Activated T-cell treated with anti-CD3 and anti-CD28 coated beads, Interleukin-2, amount 50 U/mL, for 72 hours (primary cell): ENCODE results near the gene TRUB2. TPM values are rescaled to one million over a fixed set of nuclear protein-coding genes. Genes with fewer than 3 reads are reported as not detected.

ENCODE experiments used
- ATAC-seq, 2 donors: fragments of 150-1000 bp; cut with Tn5 transposase; replicated peaks in 1 of 2; 2 replicates each; pipeline ENCODE4 v1.10.0; 2021; ENCODE audit warnings: moderate library complexity in 2 of 2, mild to moderate bottlenecking in 1 of 2
- DNase-seq, 2 donors: peaks; one replicate each; pipeline ENCODE4 v3.0.0; 2021 to 2022; ENCODE audit warnings: mixed read lengths in 1 of 2
- H3K27ac Mint-ChIP-seq: one replicate; pipeline ENCODE4 v1.8.0; 2022; ENCODE audit warnings: mild to moderate bottlenecking, moderate library complexity, mixed read lengths
- H3K27me3 Mint-ChIP-seq: one replicate; pipeline ENCODE4 v1.8.0; 2022; ENCODE audit warnings: low read depth, mixed read lengths
- H3K36me3 Mint-ChIP-seq, 2 donors: one replicate each; pipeline ENCODE4 v1.8.0; 2022; ENCODE audit warnings: mixed read lengths in 2 of 2, mild to moderate bottlenecking in 1 of 2; ENCODE audit not compliant: insufficient read depth in 2 of 2
- H3K4me1 Mint-ChIP-seq: one replicate; pipeline ENCODE4 v1.8.0; 2022; ENCODE audit warnings: low read depth, mixed read lengths
- H3K4me3 Mint-ChIP-seq, 2 donors: one replicate each; pipeline ENCODE4 v1.8.0; 2022; ENCODE audit warnings: mild to moderate bottlenecking in 2 of 2, mixed read lengths in 2 of 2, moderate library complexity in 2 of 2
- H3K9me3 Mint-ChIP-seq, 2 donors: one replicate each; pipeline ENCODE4 v1.8.0; 2022; ENCODE audit warnings: mixed read lengths in 2 of 2
- total RNA-seq, 2 donors: library from RNA; stranded (reverse); gene quantifications; one replicate each; pipeline ENCODE4 v1.2.3, GENCODE V29; 2022

TRUB2 gene
- total RNA-seq, 2 donors from 2014 or later = 17.6 to 24.4 TPM

GRCh38 chr9:128262687-128263086 is 59.6 kb downstream of the TRUB2 start:
- DNase-seq (no peak), ATAC-seq (no peak)
- Mint-ChIP-seq H3K36me3 (peaks cover 0 to 3% of the 10 kb centered on the region in 2 donors), H3K27me3 (no peaks in the 10 kb centered on the region), H3K27ac (no peak overlapping the region), H3K9me3 (no peaks in the 10 kb centered on the region), H3K4me1 (no peaks in the 10 kb centered on the region), H3K4me3 (no peak overlapping the region)

GRCh38 chr9:128260340-128260739 is 61.9 kb downstream of the TRUB2 start:
- Mint-ChIP-seq H3K4me1 (no peaks in the 10 kb centered on the region), H3K36me3 (peaks cover 0 to 6% of the 10 kb centered on the region in 2 donors), H3K4me3 (no peak overlapping the region), H3K27me3 (no peaks in the 10 kb centered on the region), H3K9me3 (no peaks in the 10 kb centered on the region), H3K27ac (no peak overlapping the region)
- DNase-seq (no peak), ATAC-seq (no peak)

- no peaks in the 10 kb centered on the region for H3K9me3 Mint-ChIP-seq
- no peaks in the 10 kb centered on the region for H3K27me3 Mint-ChIP-seq
- peaks cover 0 to 6% of the 10 kb centered on the region in 2 donors for H3K36me3 Mint-ChIP-seq
- no peaks in the 10 kb centered on the region for H3K4me1 Mint-ChIP-seq
- H3K4me3 Mint-ChIP-seq = no peak overlapping the region
- ATAC-seq (no peak), DNase-seq (no peak)
- H3K27ac Mint-ChIP-seq = no peak overlapping the region
Measured at GRCh38 chr9:128259156-128259555, 63.1 kb downstream of the TRUB2 start.

GRCh38 chr9:128258326-128258725 is 63.9 kb downstream of the TRUB2 start:
- Mint-ChIP-seq H3K36me3 (peaks cover 0 to 6% of the 10 kb centered on the region in 2 donors), H3K27ac (no peak overlapping the region)
- DNase-seq = no peak

GRCh38 chr9:128257907-128258306 is 64.3 kb downstream of the TRUB2 start:
- H3K27me3 Mint-ChIP-seq = no peaks in the 10 kb centered on the region
- DNase-seq = no peak
- no peak overlapping the region for H3K27ac Mint-ChIP-seq
- no peaks in the 10 kb centered on the region for H3K4me1 Mint-ChIP-seq
- ATAC-seq = no peak
- no peak overlapping the region for H3K4me3 Mint-ChIP-seq
- no peaks in the 10 kb centered on the region for H3K9me3 Mint-ChIP-seq
- H3K36me3 Mint-ChIP-seq = peaks cover 0 to 6% of the 10 kb centered on the region in 2 donors

More at GRCh38 chr9:128258326-128258725, 63.9 kb downstream of the TRUB2 start:
- no peak overlapping the region for H3K4me3 Mint-ChIP-seq
- no peaks in the 10 kb centered on the region for H3K9me3 Mint-ChIP-seq
- H3K27me3 Mint-ChIP-seq = no peaks in the 10 kb centered on the region
- ATAC-seq = no peak
- H3K4me1 Mint-ChIP-seq = no peaks in the 10 kb centered on the region

GRCh38 chr9:128257086-128257825 is 65.0 kb downstream of the TRUB2 start:
- H3K4me1 Mint-ChIP-seq = no peaks in the 10 kb centered on the region
- H3K27ac Mint-ChIP-seq = no peak overlapping the region
- H3K27me3 Mint-ChIP-seq = peaks cover 2% of the 10 kb centered on the region
- H3K4me3 Mint-ChIP-seq = peak overlapping the region in 1 of 2 donors; percentile 4
- H3K36me3 Mint-ChIP-seq = peaks cover 0 to 6% of the 10 kb centered on the region in 2 donors
- ATAC-seq (no peak), DNase-seq (no peak)
- no peaks in the 10 kb centered on the region for H3K9me3 Mint-ChIP-seq

Other genes with a start within 250 kb of the TRUB2 start
- 10 to 100 TPM; 23.5 to 27.5 TPM for gene PTGES2, start 194.7 kb downstream of the TRUB2 start, total RNA-seq
- gene LCN2, start 173.0 kb downstream of the TRUB2 start, total RNA-seq = not detected
- 10 to 100 TPM; 72.9 to 81.4 TPM for gene BBLN, start 162.2 kb downstream of the TRUB2 start, total RNA-seq
- gene CIZ1, start 130.9 kb downstream of the TRUB2 start, total RNA-seq = 100 to 1,000 TPM; 161 to 203 TPM
- 1 to 10 TPM in 1 of 2 donors, under 1 TPM in 1; 0.86 to 2.4 TPM for gene DNM1, start 119.1 kb downstream of the TRUB2 start, total RNA-seq
- gene GOLGA2, start 46.4 kb downstream of the TRUB2 start, total RNA-seq = 10 to 100 TPM; 44.9 to 54.4 TPM
- gene SWI5, start 46.2 kb downstream of the TRUB2 start, total RNA-seq = 10 to 100 TPM; 20.1 to 25.4 TPM
- 10 to 100 TPM; 29.4 to 35.8 TPM for gene COQ4, start 392 bp upstream of the TRUB2 start, total RNA-seq
- gene SLC27A4, start 18.1 kb upstream of the TRUB2 start, total RNA-seq = 10 to 100 TPM; 10.2 to 10.8 TPM
- gene URM1, start 48.9 kb upstream of the TRUB2 start, total RNA-seq = 10 to 100 TPM; 62.8 to 69.3 TPM
- 1 to 10 TPM; 2.7 to 5.9 TPM for gene CERCAM, start 98.4 kb upstream of the TRUB2 start, total RNA-seq
- gene ODF2, start 133.6 kb upstream of the TRUB2 start, total RNA-seq = 10 to 100 TPM; 64.8 to 87.3 TPM
- 10 to 100 TPM; 45.8 to 59.0 TPM for gene GLE1, start 182.3 kb upstream of the TRUB2 start, total RNA-seq
- 100 to 1,000 TPM; 289 to 304 TPM for gene SPTAN1, start 230.1 kb upstream of the TRUB2 start, total RNA-seq